KOPT-K1 (cell line): Measurements from ENCODE around the gene CFAP61.

Experiments
- H3K27ac ChIP-seq: fragments of 200-600 bp; sonication (generic); 2 replicates; pipeline ENCODE4 v1.5.1; 2016; ENCODE audit warnings: antibody characterized with exemption, mild to moderate bottlenecking, low read depth, low read length; ENCODE audit not compliant: poor library complexity, severe bottlenecking
- H3K36me3 ChIP-seq: fragments of 200-600 bp; sonication (generic); 2 replicates; pipeline ENCODE4 v1.5.1; 2017; ENCODE audit warnings: antibody characterized with exemption, mild to moderate bottlenecking, low read length, moderate library complexity; ENCODE audit not compliant: insufficient read depth
- H3K9me3 ChIP-seq: fragments of 200-600 bp; sonication (generic); 2 replicates; pipeline ENCODE4 v1.5.1; 2017; ENCODE audit warnings: antibody characterized with exemption, low read length, mild to moderate bottlenecking; ENCODE audit not compliant: insufficient read depth, poor library complexity, severe bottlenecking

CFAP61 gene

DNA sequence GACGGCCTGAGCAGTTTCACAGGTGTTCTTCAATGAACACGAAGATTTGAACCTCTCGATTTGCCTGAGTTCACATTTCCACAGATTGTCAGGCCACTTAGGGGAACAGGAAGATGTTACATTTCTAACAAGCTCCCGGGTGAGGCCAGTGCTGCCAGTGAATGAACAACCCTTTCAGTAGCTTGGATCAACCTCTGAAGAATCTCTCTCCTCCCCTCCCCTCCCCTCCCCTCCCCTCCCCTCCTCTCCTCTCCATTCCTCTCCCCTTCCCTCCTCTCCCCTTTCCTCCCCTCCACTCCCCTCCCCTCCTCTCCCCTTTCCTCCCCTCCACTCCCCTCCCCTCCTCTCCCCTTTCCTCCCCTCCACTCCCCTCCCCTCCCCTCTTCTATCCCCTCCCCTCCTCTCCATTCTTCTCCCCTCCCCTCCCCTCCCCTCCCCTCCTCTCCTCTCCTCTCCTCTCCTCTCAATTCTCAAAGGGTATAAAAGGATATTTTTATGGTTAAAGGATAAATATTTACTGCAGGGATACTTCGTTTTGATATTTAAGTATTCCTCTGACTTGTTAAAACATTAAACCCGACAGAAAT, 201.5 kb downstream of the CFAP61 start:
- Histone ChIP-seq H3K36me3 (no peaks in the 10 kb centered on the region), H3K9me3 (no peaks in the 10 kb centered on the region), H3K27ac (no peak overlapping the region)

DNA sequence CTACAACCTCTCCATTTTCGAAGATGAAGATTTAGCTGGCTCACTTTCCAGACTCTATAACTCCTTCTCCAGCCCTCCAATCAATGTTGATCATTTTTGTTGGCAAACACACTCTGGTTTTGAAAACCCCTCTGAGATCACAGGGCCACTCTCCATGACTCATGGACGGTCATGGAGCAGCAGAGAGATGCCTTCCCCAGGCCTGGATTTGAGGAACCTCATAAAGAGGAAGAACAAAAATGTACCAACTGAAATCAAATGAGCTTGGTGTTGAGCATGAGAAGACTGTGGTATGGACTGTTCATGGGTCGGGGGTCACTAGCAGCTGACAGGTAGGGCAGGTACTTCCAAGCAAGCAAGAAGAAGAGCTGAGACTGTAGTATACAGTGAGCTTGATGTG, 202.8 kb downstream of the CFAP61 start:
- Histone ChIP-seq H3K36me3 (no peaks in the 10 kb centered on the region), H3K27ac (no peak overlapping the region), H3K9me3 (no peaks in the 10 kb centered on the region)

DNA sequence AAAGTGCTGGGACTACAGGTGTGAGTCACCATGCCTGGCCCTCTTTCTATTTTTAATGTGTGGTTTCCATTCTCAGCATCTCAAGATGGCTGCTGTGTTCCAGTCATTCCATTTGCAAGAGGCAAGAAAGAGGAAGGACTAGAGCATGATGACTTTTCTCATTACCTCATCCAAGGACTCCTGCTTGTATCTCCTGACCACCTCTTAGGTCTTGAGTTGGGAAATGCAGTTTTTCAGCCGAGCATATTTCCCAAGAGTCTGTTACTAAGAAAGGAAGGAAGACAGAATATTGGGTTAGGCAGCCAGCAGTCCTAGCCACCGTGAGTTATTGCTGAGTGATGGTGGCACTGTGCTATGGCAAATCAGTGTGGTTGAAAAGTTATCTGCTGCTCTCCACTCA, 207.2 kb downstream of the CFAP61 start:
- H3K36me3 ChIP-seq = no peaks in the 10 kb centered on the region
- H3K9me3 ChIP-seq = no peaks in the 10 kb centered on the region
- no peak overlapping the region for H3K27ac ChIP-seq

- H3K27ac ChIP-seq = no peak overlapping the region
- H3K9me3 ChIP-seq = no peaks in the 10 kb centered on the region
- no peaks in the 10 kb centered on the region for H3K36me3 ChIP-seq
Observed at GRCh38 chr20:20261159-20261558, 208.8 kb downstream of the CFAP61 start.

DNA sequence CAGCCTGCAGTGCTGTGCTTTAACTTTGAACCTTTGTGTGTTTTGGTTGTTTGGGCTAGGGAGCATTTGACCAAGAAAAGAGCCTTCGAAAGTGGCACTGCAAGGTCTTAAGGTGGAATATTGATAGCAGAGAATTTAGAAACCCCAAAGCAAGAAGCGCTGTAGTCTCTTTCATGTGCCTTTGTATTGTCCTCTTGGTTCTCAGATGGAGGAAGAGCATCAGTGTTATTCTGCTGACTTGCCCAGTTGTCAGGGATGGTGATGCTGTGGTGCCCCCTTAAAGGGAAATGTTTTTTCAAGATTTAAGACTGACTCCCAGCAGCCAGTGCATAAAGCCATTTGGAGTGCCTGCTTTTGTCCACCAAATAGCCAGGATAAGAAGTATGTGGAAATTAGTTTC, 212.9 kb downstream of the CFAP61 start:
- Histone ChIP-seq H3K27ac (no peak overlapping the region), H3K36me3 (no peaks in the 10 kb centered on the region), H3K9me3 (no peaks in the 10 kb centered on the region)

DNA sequence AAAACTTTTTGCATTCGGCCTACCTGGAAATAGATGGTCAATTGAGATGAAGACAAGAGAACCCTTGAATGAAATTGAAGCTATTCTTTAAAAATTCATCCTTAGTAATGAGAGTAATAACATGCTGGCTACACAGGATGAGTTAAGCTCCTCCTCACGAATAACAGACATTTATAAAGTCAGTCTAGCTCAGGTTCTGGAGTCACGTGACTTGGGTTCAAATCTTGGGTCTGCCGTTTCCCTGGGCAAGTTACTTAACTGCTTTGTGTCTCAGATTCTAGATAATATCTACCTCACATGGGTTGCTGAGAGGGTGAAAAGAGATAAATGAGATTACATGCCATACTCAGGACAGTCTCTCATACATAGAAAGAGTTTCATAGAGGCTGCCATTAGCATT, 214.2 kb downstream of the CFAP61 start:
- H3K36me3 ChIP-seq = no peaks in the 10 kb centered on the region
- H3K27ac ChIP-seq = no peak overlapping the region
- H3K9me3 ChIP-seq = no peaks in the 10 kb centered on the region

DNA sequence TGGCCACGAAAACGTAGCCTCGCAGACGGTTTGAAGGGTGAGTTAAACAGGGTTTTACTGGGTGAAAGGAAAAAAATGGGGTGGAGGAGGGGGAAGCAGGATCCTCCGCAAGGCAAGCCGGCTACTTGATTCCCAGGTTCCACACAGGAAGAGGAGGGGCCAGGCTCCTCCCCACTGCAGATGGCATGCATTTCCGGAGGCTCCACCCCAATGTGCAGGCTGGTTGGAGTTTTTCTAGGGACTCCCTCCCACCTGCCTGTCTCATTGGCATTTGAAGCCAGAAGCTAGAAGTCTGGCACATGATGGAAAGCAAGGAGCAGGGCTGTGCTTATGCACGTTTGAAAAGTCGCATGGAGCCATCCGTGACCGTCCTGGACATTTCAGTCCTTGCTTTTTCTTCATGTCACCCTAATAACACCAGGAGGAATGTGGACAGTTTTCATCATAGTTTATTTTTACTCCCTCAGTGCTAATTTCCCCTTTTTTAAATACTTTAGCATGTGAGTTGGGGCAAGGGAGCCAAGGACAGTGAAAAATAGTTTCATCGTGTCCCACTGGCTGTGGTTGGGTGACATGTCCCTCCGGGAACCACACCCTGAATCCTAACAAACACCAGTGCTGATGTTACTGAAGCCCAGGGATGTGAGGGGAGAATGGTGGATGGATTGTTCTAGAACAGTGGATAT, 215.5 kb downstream of the CFAP61 start:
- H3K36me3 ChIP-seq = no peaks in the 10 kb centered on the region
- no peaks in the 10 kb centered on the region for H3K9me3 ChIP-seq
- H3K27ac ChIP-seq = no peak overlapping the region

DNA sequence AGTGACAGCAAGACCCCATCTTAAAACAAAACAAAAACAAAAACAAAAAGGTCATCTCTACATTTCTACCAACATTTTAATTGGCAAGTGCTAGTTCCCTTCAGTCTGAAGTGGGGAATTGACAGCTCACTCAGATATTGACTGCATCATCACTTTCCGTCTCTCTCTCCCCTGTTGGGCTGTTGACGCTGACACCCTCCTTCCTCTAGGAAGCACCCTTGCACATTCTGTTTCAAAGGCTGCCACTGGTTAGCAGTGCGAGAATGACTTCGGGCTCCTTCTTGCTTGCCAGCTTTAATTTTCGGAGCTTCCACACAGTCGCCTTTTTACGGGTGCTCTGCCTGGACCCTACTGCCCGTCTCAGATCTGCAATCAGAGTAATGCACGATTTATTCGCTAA, 218.9 kb downstream of the CFAP61 start:
- H3K36me3 ChIP-seq = no peaks in the 10 kb centered on the region
- no peaks in the 10 kb centered on the region for H3K9me3 ChIP-seq
- H3K27ac ChIP-seq = no peak overlapping the region

- no peaks in the 10 kb centered on the region for H3K9me3 ChIP-seq
- H3K27ac ChIP-seq = no peak overlapping the region
- H3K36me3 ChIP-seq = no peaks in the 10 kb centered on the region
Observed at GRCh38 chr20:20272686-20273085, 220.4 kb downstream of the CFAP61 start.

- Histone ChIP-seq H3K9me3 (no peaks in the 10 kb centered on the region), H3K36me3 (no peaks in the 10 kb centered on the region), H3K27ac (no peak overlapping the region)
Observed at GRCh38 chr20:20273286-20273685, 221.0 kb downstream of the CFAP61 start.

GRCh38 chr20:20274821-20275220, 222.5 kb downstream of the CFAP61 start:
- no peaks in the 10 kb centered on the region for H3K9me3 ChIP-seq
- no peak overlapping the region for H3K27ac ChIP-seq
- H3K36me3 ChIP-seq = no peaks in the 10 kb centered on the region

DNA sequence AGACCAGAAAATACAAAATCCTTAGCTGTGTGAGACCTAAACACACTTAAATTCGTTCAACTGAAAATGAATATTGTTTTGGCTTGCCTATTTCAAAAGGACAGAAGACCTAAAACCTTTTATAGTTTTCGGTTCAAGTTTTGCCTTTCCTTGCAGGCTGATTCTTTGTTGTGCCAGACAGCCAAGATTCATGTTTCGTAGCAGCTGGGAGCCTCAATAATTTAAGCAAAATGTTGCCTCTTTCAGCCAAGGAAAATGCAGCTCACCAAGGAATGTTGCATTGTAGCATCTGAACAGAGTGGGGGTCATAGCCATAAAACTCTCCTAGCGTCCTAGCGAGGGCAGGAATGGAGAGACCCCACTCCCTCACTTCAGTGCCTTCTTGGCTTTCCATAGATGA, 223.3 kb downstream of the CFAP61 start:
- H3K27ac ChIP-seq = no peak overlapping the region
- H3K9me3 ChIP-seq = no peaks in the 10 kb centered on the region
- H3K36me3 ChIP-seq = no peaks in the 10 kb centered on the region

DNA sequence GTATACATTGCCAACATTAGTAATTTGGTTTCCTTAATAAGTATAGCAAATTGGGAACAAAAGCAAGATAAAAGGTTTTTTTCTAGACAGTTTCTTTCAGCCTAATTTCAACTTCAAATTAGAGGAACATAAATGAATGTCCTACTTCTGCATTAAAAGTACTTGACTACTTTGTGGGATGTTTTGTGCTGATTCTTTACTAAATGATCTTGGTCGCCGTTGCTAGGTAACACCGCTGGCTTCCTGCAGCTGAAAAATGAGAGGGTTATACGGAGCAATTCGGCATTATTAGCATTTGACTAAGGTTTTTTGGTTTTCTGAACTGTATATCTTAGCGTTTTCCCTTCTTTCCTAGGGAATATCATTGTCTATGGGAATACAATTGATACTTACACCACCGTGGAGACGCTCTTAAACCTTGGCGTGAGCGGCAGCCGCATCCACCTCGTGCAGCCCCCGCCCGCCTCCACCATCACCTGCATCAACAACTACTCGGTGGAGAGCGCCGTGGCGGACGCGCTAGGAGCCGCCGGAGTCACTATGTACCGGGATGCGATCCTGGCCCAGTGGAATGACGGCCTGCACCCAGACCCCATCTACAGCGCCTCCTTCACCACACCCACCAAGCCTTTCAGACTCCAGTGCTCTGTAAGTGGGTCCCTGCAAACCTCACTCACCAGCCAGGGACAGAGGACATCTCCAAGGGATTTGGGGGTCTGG, 224.6 kb downstream of the CFAP61 start:
- Histone ChIP-seq H3K27ac (no peak overlapping the region), H3K9me3 (no peaks in the 10 kb centered on the region), H3K36me3 (no peaks in the 10 kb centered on the region)

GRCh38 chr20:20277894-20278335, 225.6 kb downstream of the CFAP61 start:
- no peak overlapping the region for H3K27ac ChIP-seq
- no peaks in the 10 kb centered on the region for H3K36me3 ChIP-seq
- no peaks in the 10 kb centered on the region for H3K9me3 ChIP-seq

DNA sequence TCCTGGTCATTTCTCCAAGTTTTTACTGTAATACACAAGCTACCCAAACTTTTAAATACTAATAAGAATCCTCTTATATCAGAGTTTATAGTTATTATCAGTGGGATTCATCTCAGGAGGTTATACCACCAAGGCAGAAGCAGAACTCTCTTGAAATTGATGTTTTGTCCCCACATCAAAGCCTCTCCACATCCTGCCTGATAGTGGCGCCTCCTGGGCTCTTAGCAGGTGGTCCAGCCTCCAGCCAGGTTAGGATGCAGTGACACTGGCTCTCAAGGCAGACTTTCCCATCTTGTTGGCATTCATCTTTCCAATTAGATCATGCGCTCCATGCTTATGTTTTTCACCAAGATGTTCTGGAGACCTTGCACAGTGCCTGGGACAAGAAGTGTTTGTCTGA, 233.7 kb downstream of the CFAP61 start:
- H3K27ac ChIP-seq = no peak overlapping the region
- H3K9me3 ChIP-seq = no peaks in the 10 kb centered on the region
- H3K36me3 ChIP-seq = no peaks in the 10 kb centered on the region

DNA sequence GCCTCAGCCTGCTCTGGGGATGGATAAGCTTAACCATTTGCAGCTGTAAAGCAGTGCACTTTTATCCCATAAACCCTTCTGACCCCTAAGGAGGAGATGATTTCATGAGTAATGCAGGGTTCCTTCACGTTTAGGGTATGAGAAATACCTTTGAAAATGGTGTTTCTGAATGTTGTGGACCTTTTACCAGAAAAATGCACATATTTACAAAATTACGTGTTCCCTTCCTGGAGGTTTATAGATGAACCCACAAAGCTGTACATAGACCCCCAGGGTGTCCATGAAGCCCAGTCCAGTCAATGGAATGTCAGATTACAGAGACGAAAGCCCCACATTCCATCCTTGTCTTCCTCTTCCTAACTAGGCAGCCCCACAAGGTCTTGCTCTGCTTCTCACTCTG, 237.0 kb downstream of the CFAP61 start:
- H3K36me3 ChIP-seq = no peaks in the 10 kb centered on the region
- H3K9me3 ChIP-seq = no peaks in the 10 kb centered on the region
- H3K27ac ChIP-seq = no peak overlapping the region
